HG03159 (cell line): ENCODE measurements around the gene MCAM.

Source experiments
- ATAC-seq: cut with Tn5 transposase; IDR thresholded peaks from one replicate; pipeline ENCODE4 v1.9.1; 2021; ENCODE audit warnings: mild to moderate bottlenecking, moderate library complexity; ENCODE audit not compliant: unreplicated experiment

MCAM gene

GRCh38 chr11:119267645-119268044, 49.3 kb downstream of the MCAM start:
- ATAC-seq = no peak

GRCh38 chr11:119266517-119267255, 50.2 kb downstream of the MCAM start:
- ATAC-seq = no peak

DNA sequence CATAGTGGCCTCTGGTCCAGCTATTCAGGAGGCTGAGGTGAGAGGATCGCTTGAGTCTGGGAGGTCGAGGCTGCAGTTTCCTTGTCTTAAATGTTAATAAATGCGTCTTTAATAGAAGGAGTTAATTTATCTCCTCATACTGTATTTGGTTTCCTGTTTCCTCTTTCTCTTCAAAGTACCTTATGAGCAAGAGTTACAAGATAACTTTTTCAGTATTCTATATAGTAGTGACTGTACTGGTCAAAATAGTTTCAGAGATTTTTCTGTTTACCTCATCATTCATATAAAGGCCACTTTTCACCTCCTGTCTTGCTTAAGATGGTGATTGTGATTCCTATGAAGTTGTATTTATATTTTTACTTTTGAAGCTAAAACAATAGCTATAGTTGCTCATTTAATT, 50.9 kb downstream of the MCAM start:
- ATAC-seq = no peak

DNA sequence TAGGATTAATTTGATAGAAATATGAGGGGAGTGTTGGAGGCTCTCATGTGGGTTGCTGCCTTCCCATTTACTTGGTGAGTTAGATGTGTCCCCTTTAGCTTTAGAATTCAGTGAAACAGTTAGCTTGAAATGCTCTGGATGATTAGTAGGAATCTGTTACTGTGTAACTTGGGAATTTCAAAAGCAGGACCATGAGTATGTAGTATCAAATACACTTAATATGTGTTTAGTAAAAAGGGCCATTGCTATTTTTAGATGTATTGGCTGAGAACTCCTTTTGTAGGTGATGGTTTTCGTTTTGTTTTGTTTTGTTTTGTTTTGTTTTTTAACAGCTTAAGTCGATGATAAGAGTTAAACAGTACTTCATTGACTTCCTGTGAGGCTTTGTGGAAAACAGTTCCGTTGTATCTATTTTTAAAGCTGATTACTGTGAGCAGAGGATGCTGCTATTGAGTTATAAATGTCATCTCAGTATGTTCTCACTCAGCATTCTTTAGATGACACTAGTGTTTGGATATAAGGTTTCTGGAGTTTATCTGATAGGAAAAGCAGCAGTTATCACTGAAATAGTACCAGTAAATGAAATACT, 53.5 kb downstream of the MCAM start:
- no peak for ATAC-seq

DNA sequence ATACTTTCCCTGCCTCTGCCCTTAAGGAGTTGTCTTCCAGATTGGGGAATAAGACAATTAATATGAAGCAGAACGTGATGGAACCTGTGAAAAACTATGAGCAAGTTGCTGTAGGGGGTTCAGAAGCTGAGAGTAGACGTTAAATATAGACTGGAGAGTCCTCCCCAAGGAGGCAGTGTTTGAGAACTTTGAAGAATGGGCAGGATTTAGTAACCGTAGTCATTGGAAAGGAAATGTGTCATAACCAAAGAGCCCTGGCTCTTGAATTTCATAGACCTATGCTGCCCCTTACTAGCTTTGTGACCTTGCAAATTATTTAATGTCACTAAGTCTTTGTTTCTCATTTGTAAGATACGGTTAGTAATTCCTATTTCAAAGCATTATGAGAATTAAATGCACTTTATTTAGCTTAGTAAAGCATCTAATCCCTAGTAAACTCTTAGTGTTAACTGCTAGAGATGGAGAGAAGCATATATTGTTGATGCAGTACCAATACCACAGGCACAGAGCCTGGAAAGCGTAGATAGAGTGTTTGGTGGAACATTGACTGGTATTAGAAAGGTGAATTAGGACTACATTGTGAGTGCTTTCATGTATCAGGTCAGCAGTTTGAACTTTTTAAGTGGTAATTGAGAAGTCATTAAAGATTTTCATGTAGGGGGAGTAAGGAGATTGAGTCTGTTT, 54.1 kb downstream of the MCAM start:
- ATAC-seq = no peak

GRCh38 chr11:119258983-119259382, 57.9 kb downstream of the MCAM start:
- no peak for ATAC-seq
